Upper lobe of left lung (tissue), 4 donors: Measurements from ENCODE around the gene ZNF716.

Source experiments
- CTCF ChIP-seq, 6 experiments: fragments of 450-650 bp in 4 of 6; fragments of 200-600 bp in 2 of 6; sonication (generic) in 2 of 6; IDR thresholded peaks; one replicate each; pipeline ENCODE4 v1.5.1; 2016 to 2019; ENCODE audit warnings: antibody characterized with exemption in 6 of 6
- POLR2AphosphoS5 ChIP-seq, 2 donors: sonication (generic); formaldehyde crosslinking; IDR thresholded peaks; one replicate each; pipeline ENCODE4 v1.5.1; 2017; ENCODE audit warnings: antibody characterized with exemption in 2 of 2

GRCh38 chr7:57424515-57425238, 25.3 kb upstream of the ZNF716 start:
- TF ChIP-seq POLR2AphosphoS5 (IDR thresholded peaks at IDR 0.05), result no peak
- no peak for TF ChIP-seq CTCF (IDR thresholded peaks at IDR 0.05)
